Adipocyte (in vitro differentiated cells): ENCODE measurements around the gene DAZAP1.

Source experiments
- DNase-seq: peaks from one replicate; pipeline ENCODE4 v3.0.0-alpha.2; 2015; ENCODE audit warnings: low read depth
- H3K27me3 ChIP-seq: replicated peaks from 2 replicates; pipeline ENCODE4 v1.7.0; 2013; ENCODE audit warnings: mild to moderate bottlenecking, low read length, moderate library complexity; ENCODE audit not compliant: control insufficient read depth, insufficient read depth
- H3K36me3 ChIP-seq: 2 replicates; pipeline ENCODE4 v1.7.0; 2013; ENCODE audit warnings: low read length, mild to moderate bottlenecking, moderate library complexity; ENCODE audit not compliant: control insufficient read depth, insufficient read depth, severe bottlenecking
- H3K4me1 ChIP-seq: 2 replicates; pipeline ENCODE4 v1.7.0; 2013; ENCODE audit warnings: mild to moderate bottlenecking, low read length, moderate library complexity; ENCODE audit not compliant: control insufficient read depth, insufficient read depth
- H3K4me3 ChIP-seq: 2 replicates; pipeline ENCODE4 v1.7.0; 2013; ENCODE audit warnings: mild to moderate bottlenecking, low read length, moderate library complexity
- H3K9ac ChIP-seq: 2 replicates; pipeline ENCODE4 v1.7.0; 2013; ENCODE audit warnings: mild to moderate bottlenecking, low read length, moderate library complexity
- H3K9me3 ChIP-seq: 2 replicates; pipeline ENCODE4 v1.7.0; 2013; ENCODE audit warnings: mild to moderate bottlenecking, low read length, moderate library complexity; ENCODE audit not compliant: control insufficient read depth

Gene DAZAP1

DNA sequence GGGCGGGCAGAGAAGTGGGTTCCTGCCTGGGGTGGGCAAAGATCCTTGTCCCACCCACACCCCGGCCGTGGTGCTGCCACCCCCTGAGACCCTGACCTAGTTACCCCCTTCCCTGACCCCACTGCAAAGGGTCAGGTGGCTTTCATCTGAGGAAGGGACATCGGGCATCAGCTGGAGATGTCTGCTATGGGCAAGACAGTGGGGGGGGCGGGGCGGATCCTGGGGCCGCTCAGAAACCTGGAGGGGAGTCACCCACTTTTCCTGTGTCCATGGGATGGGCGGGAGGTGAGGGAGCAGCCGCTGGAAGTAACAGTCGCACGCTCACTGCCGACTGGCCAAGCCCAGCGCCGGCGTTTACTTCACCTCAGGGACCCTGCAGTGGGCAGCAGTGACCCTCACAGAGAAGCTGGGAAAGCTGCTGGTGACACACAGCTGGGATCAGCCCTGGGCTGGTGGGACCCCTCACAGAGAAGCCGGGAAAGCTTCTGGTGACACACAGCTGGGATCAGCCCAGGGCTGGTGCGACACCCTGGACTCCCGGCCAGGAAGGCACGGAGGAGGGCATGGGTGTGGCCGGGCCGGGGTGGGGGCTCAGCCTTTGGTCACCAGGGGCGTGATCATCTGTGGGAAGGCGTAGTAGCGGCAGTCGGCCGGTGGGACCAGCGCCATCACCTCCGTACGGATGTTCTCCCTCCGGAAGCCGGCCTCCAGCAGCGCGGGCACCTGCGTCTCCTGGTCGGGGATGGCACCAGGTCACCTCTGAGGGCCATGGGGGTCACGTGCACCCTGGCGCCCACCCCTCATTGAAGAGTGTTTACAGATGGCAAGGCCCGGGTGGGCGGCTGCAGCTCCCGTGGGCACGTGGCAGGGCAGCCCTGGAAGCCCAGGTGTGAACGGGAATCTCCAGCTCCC, 10.4 kb upstream of the DAZAP1 start:
- Histone ChIP-seq H3K36me3 (peaks cover 17% of the 10 kb centered on the region), H3K4me1 (peaks cover 22% of the 10 kb centered on the region), H3K27me3 (no peaks in the 10 kb centered on the region), H3K4me3 (no peak overlapping the region), H3K9me3 (no peaks in the 10 kb centered on the region), H3K9ac (no peak overlapping the region)
- no peak for DNase-seq

DNA sequence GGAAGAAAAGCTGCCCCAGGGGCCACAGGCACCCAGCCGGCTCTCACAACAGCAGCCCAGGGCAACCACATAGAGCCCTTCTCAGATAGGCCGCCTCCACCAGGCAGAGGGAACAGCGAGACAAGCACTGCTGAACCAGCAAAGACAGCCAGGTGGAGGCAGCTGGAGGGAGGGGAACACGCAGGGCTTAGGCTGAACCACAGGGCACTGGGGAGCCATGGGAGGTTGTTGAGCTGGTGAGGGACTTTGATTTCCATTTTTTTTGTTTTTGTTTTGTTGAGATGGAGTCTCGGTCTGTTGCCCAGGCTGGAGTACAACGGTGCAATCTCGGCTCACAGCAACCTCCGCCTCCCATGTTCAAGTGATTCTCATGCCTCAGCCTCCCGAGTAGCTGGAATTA, 9.5 kb upstream of the DAZAP1 start:
- no peak for DNase-seq
- peaks cover 22% of the 10 kb centered on the region for H3K4me1 ChIP-seq

DNA sequence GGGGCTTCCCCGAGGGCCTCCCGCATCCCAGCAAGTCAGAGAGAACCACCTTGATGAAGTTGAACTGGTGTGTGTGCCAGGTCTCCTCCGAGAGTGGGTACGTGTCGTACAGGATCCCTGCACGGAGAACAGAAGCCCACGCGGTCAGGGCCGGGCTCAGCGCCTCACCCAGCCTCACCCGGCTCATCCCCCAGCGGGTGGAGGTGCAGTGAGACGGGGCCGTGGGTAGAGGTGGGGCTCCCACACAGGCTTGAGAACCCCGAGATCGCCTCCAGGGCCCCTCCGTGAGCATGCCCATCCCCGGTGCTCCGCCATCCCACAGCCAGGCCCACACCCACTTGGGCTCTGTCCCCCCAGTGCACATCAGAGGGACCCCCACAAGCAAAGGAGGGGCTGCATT, 8.3 kb upstream of the DAZAP1 start:
- DNase-seq = no peak
- no peaks in the 10 kb centered on the region for H3K36me3 ChIP-seq
- peaks cover 22% of the 10 kb centered on the region for H3K4me1 ChIP-seq
- H3K9ac ChIP-seq = no peak overlapping the region
- no peaks in the 10 kb centered on the region for H3K9me3 ChIP-seq
- H3K27me3 ChIP-seq = no peaks in the 10 kb centered on the region
- H3K4me3 ChIP-seq = no peak overlapping the region

More for the DNA sequence above, 9.5 kb upstream of the DAZAP1 start:
- no peaks in the 10 kb centered on the region for H3K9me3 ChIP-seq
- no peak overlapping the region for H3K4me3 ChIP-seq
- no peak overlapping the region for H3K9ac ChIP-seq
- H3K27me3 ChIP-seq = no peaks in the 10 kb centered on the region
- H3K36me3 ChIP-seq = peaks cover 9% of the 10 kb centered on the region

DNA sequence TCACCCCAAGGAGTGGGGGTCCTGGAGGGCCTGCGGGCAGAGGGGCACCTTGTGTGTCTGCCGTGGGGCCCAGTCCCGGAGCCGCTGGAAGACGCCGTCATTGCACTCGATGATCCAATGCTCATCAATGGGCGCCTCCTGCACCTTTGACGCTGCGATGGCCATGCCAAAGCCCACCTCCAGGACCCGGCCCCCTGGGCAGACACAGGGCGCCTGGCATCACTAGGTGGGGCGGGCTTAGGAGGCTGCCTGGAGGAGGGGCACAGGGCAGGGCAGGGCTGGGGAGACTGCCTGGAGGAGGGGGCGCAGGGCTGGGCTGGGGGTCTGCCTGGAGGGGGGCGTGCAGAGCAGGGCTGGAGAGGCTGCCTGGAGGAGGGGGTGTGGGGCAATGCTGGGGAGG, 7.6 kb upstream of the DAZAP1 start:
- Histone ChIP-seq H3K9me3 (no peaks in the 10 kb centered on the region), H3K36me3 (no peaks in the 10 kb centered on the region), H3K4me1 (peaks cover 22% of the 10 kb centered on the region), H3K27me3 (no peaks in the 10 kb centered on the region), H3K4me3 (no peak overlapping the region), H3K9ac (no peak overlapping the region)
- DNase-seq = no peak

DNA sequence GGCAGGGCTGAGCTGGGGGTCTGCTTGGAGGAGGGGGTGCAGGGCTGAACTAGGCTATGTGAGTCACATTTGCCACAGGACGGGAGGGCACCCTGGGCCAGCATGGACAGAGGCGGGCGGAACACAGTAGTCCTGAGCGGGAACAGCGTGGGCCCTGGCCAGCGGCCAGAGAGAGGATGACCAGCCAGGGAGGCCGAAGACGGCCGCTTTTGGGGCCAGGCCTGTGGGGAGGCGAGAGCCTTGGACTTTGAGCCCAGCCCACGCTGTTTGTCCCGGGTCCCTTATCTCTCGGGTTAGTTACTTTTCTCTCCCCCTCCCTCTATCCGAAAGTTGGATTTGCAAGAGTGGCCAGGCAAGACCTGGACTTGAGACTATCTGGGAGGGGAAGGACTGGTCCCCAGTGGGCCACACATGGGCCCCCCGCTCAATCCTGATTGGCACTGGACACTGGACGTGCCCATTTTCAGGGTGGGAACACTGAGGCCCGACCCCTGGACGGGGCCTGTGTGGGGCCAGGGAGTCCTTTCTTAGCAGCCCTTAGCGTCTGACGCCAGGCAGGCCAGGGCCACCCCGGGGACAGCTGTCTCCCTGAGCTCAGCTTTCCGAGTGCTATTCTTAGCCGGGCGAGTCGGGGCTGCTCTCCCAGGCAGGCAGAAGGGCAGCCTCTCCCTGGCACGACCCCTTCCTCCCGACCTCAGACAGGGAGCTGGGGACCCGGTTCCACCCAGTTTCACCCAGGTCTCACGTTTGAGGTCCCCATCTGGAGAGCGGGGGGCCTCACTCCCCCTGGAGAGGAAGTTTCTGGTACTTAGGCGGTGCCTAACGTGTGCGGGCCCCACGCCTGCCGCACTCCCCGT, 6.9 kb upstream of the DAZAP1 start:
- Histone ChIP-seq H3K9ac (peak overlapping the region; percentile 84), H3K27me3 (no peaks in the 10 kb centered on the region), H3K4me3 (peak overlapping the region; percentile 79), H3K4me1 (peaks cover 20% of the 10 kb centered on the region), H3K36me3 (no peaks in the 10 kb centered on the region), H3K9me3 (no peaks in the 10 kb centered on the region)
- DNase-seq = peak; percentile 44

DNA sequence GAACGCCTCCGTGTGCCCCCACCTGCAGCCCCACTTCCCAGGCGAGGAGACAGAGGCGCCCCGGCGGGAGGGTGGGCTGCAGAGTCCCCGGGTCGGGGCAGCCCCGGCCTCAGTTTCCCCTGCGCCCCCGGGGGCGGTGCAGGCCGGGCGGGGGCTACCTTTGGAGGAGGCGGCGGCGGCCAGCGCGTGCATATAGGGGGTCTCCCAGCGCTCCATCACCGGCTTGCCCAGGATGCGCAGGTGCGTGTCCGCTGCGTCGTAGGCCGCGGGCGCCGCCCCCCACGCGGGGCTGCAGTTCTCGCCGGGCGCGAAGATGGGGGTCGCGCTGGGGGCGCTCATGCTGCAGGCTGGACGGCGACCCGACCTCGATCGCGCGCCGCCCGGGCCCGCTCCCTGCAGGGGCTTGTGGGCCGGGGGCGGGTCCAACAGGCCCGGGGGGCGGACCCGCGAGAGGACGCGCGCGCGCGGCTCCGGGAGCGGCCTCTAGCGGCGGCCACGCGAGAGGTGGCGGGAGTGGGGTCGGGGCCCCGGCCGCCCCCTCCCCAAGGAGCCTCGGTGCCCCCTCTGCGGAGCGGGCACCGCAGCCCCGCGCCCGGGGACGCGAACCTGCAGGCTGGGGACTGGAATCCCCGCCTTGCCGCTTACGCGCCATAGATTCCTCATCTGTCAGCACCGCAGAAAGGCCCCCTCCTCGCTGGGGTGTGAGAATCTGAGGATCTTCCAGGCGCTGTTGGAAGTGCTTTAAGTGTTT, 6.1 kb upstream of the DAZAP1 start, which contains the start of gene GAMT:
Gene GAMT (minus strand): TSS at position 405 of the 751 bp plus-strand sequence. CDS start 66 bp downstream, at position 339.
- peak; percentile 87 for DNase-seq

DNA sequence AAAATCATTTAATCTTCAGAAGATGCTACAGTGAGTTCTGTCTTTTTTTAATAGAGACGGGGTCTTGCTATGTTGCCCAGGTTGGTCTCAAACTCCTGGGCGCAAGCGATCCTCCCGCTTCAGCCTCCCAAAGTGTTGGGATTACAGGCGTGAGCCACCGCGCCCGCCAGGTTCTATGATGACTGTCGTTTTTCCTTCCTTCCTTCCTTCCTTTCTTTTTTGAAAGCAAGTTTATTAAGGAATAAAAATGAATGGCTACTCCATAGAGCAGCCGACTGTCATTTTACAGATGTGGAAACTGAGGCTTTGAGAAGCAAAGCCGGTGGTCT, 5.5 kb upstream of the DAZAP1 start:
- Histone ChIP-seq H3K36me3 (no peaks in the 10 kb centered on the region), H3K4me1 (peaks cover 14% of the 10 kb centered on the region), H3K9me3 (no peaks in the 10 kb centered on the region), H3K27me3 (no peaks in the 10 kb centered on the region), H3K4me3 (peak overlapping the region; percentile 79), H3K9ac (peak overlapping the region; percentile 68)
- DNase-seq = no peak

More for the DNA sequence above, 6.1 kb upstream of the DAZAP1 start, which contains the start of gene GAMT:
- Histone ChIP-seq H3K9ac (peak within 1 kb of the TSS; percentile 84), H3K4me1 (peaks cover 12% of the 10 kb centered on the region), H3K9me3 (no peaks in the 10 kb centered on the region), H3K27me3 (no peaks in the 10 kb centered on the region), H3K36me3 (no peaks in the 10 kb centered on the region), H3K4me3 (peak within 1 kb of the TSS; percentile 79)

- H3K9me3 ChIP-seq = no peaks in the 10 kb centered on the region
- H3K4me3 ChIP-seq = no peak overlapping the region
- no peak overlapping the region for H3K9ac ChIP-seq
- H3K36me3 ChIP-seq = no peaks in the 10 kb centered on the region
- H3K4me1 ChIP-seq = peaks cover 14% of the 10 kb centered on the region
- no peaks in the 10 kb centered on the region for H3K27me3 ChIP-seq
- no peak for DNase-seq
Measured at GRCh38 chr19:1402411-1403070, 4.8 kb upstream of the DAZAP1 start.

- H3K9ac ChIP-seq = peak overlapping the region; percentile 88
- H3K27me3 ChIP-seq = no peaks in the 10 kb centered on the region
- H3K4me1 ChIP-seq = peaks cover 33% of the 10 kb centered on the region
- peak overlapping the region; percentile 83 for H3K4me3 ChIP-seq
- no peaks in the 10 kb centered on the region for H3K36me3 ChIP-seq
- no peaks in the 10 kb centered on the region for H3K9me3 ChIP-seq
- DNase-seq = peak; percentile 100
Measured at GRCh38 chr19:1406774-1407527, 435 bp upstream of the DAZAP1 start.
